Measurements from ENCODE around the gene SKOR2. TPM values are rescaled to one million over a fixed set of nuclear protein-coding genes. Genes with fewer than 3 reads are reported as not detected.

The SKOR2 gene
- total and polyA plus RNA-seq, 2 of the 13 experiments (the other 11 are each of a cell fraction or from before 2014, with no cell fraction given): not detected

GRCh38 chr18:47166294-47166693 is 85.2 kb downstream of the SKOR2 start (continued):
- TF ChIP-seq ZNF720 (CRISPR knock-in tag; IDR thresholded peaks at IDR 0.05): no peak
- TF ChIP-seq DNMT1 (CRISPR knock-in tag; IDR thresholded peaks at IDR 0.05): no peak

- ATAC-seq: no peak
- DNase-seq (ENCODE audit: low spot score): no peak
- POLR2A ChIA-PET: interaction anchor here (1.3 kb wide), 1 partner anchor 13 kb away, joined by 4 read pairs; the partner anchor contains the start of gene HDHD2
- H4K20me1 ChIP-seq (ENCODE audit: insufficient read depth, low read length): peaks cover 7% of the 10 kb centered on the region
- intact Hi-C loops (cut with micrococcal nuclease; ENCODE audit: unreplicated experiment): no loop called here
- H3K36me3 ChIP-seq (replicated peaks in 1 of 2; ENCODE audit: control insufficient read depth in 1 of 2, insufficient read depth in 2 of 2, low read length in 2 of 2): peaks cover 0 to 12% of the 10 kb centered on the region in 2 experiments; a peak in 4 of 5 replicates
- H3K9me3 ChIP-seq (ENCODE audit: low read length): no peaks in the 10 kb centered on the region
- 94% methylated on average over 5 of the region's 5 CpGs for WGBS (ENCODE audit: low lambda C conversion rate)
- no peak for FAIRE-seq
- no TSS peak for BruUV-seq (replicated peaks)
- H3K27me3 ChIP-seq (ENCODE audit: control insufficient read depth in 1 of 2, insufficient read depth in 2 of 2, low read length in 2 of 2): no peaks in the 10 kb centered on the region
- no peak overlapping the region for H3K9ac ChIP-seq (ENCODE audit: insufficient read depth, low read depth, low read length)
- no peak overlapping the region for H3K4me3 ChIP-seq (replicated peaks in 1 of 3; ENCODE audit: insufficient read depth in 1 of 3, low read depth in 2 of 3, low read length in 3 of 3)
- H3K79me2 ChIP-seq (ENCODE audit: insufficient read depth, low read length): peaks cover 85% of the 10 kb centered on the region
- no peak overlapping the region for H3K27ac ChIP-seq (ENCODE audit: extremely low read length, insufficient read depth, low read length)
- no peaks in the 10 kb centered on the region for H3K4me1 ChIP-seq (ENCODE audit: insufficient read depth, low read length)
- TF ChIP-seq, protein P1, sequence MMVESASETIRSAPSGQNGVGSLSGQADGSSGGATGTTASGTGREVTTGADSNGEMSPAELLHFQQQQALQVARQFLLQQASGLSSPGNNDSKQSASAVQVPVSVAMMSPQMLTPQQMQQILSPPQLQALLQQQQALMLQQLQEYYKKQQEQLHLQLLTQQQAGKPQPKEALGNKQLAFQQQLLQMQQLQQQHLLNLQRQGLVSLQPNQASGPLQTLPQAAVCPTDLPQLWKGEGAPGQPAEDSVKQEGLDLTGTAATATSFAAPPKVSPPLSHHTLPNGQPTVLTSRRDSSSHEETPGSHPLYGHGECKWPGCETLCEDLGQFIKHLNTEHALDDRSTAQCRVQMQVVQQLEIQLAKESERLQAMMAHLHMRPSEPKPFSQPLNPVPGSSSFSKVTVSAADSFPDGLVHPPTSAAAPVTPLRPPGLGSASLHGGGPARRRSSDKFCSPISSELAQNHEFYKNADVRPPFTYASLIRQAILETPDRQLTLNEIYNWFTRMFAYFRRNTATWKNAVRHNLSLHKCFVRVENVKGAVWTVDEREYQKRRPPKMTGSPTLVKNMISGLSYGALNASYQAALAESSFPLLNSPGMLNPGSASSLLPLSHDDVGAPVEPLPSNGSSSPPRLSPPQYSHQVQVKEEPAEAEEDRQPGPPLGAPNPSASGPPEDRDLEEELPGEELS (CRISPR knock-in tag; IDR thresholded peaks at IDR 0.05): no peak
- TF ChIP-seq ZNF296 (CRISPR knock-in tag; conservative IDR thresholded peaks at IDR 0.05) (no peak), ZBTB39 (CRISPR knock-in tag; IDR thresholded peaks at IDR 0.05) (no peak), RFXAP (CRISPR knock-in tag; IDR thresholded peaks at IDR 0.05; ENCODE audit: borderline replicate concordance) (no peak), SOX5 (CRISPR knock-in tag; IDR thresholded peaks at IDR 0.05; ENCODE audit: borderline replicate concordance) (no peak), AGO1 (IDR thresholded peaks at IDR 0.05; ENCODE audit: low read depth, low read length, poor library complexity, severe bottlenecking) (no peak), U2AF2 (IDR thresholded peaks at IDR 0.05; ENCODE audit: low read depth, low read length) (no peak), SP5 (CRISPR knock-in tag; IDR thresholded peaks at IDR 0.05; ENCODE audit: borderline replicate concordance, low read depth) (no peak), ZKSCAN8 (CRISPR knock-in tag; IDR thresholded peaks at IDR 0.05; ENCODE audit: borderline replicate concordance) (no peak), THYN1 (CRISPR knock-in tag; IDR thresholded peaks at IDR 0.05; ENCODE audit: borderline replicate concordance, low read depth) (no peak)
- in situ Hi-C loops (cut with HindIII; ENCODE audit: extremely low pct_ligation_motif_present, low pct_unique_long_range_greater_than_20kb): no loop called here
- H2AFZ ChIP-seq (ENCODE audit: low read length): no peak overlapping the region
- CTCF ChIA-PET (ENCODE audit: low intra/inter-chr PET ratio, low total read pairs): no interaction called here
- no peak overlapping the region for H3K4me2 ChIP-seq (ENCODE audit: low read depth, low read length)
Observed at GRCh38 chr18:47163241-47163640, 88.2 kb downstream of the SKOR2 start.

Data from HepG2 (cell line).